Gastroesophageal sphincter (tissue), 4 donors: ENCODE data around the gene MAGEF1. TPM values are rescaled to one million over a fixed set of nuclear protein-coding genes. Genes with fewer than 3 reads are reported as not detected.

ENCODE experiments used
- ATAC-seq: fragments of 150-250 bp; one replicate; pipeline ENCODE4 v1.9.1; 2016; ENCODE audit warnings: mild to moderate bottlenecking, moderate library complexity
- H3K27ac ChIP-seq, 4 donors: fragments of 200-600 bp; sonication (generic) in 3 of 4; 1 replicate in 3 of 4; 2 replicates in 1 of 4; pipeline ENCODE4 v1.5.1; 2016 to 2019
- H3K27me3 ChIP-seq: fragments of 200-600 bp; sonication (generic); one replicate; pipeline ENCODE4 v1.5.1; 2019
- H3K36me3 ChIP-seq, 2 donors: fragments of 200-600 bp; sonication (generic); one replicate each; pipeline ENCODE4 v1.5.1; 2019; ENCODE audit warnings: control low read depth in 1 of 2
- H3K4me1 ChIP-seq, 3 donors: fragments of 200-600 bp; sonication (generic); 1 replicate in 2 of 3; 2 replicates in 1 of 3; pipeline ENCODE4 v1.5.1; 2016 to 2019; ENCODE audit warnings: control low read depth in 2 of 3
- H3K4me3 ChIP-seq, 2 donors: fragments of 200-600 bp; sonication (generic); one replicate each; pipeline ENCODE4 v1.5.1; 2019; ENCODE audit warnings: mild to moderate bottlenecking in 1 of 2, moderate library complexity in 1 of 2
- H3K9me3 ChIP-seq, 3 donors: fragments of 200-600 bp; sonication (generic); one replicate each; pipeline ENCODE4 v1.5.1; 2017 to 2019; ENCODE audit warnings: control low read depth in 2 of 3
- CTCF ChIP-seq, 4 experiments: fragments of 200-600 bp in 2 of 4; fragments of 450-650 bp in 2 of 4; sonication (generic) in 1 of 4; IDR thresholded peaks; one replicate each; pipeline ENCODE4 v1.5.1; 2017 to 2019; ENCODE audit warnings: antibody characterized with exemption in 4 of 4, mild to moderate bottlenecking in 2 of 4, moderate library complexity in 2 of 4
- EP300 ChIP-seq: sonication (generic); formaldehyde crosslinking; IDR thresholded peaks from one replicate; pipeline ENCODE4 v1.6.1; 2017; ENCODE audit warnings: antibody characterized with exemption, mild to moderate bottlenecking
- POLR2A ChIP-seq, 2 donors: fragments of 450-650 bp; IDR thresholded peaks; one replicate each; pipeline ENCODE4 v1.6.1; 2017; ENCODE audit warnings: antibody characterized with exemption in 2 of 2, mild to moderate bottlenecking in 2 of 2, moderate library complexity in 1 of 2
- POLR2AphosphoS5 ChIP-seq: sonication (generic); formaldehyde crosslinking; IDR thresholded peaks from one replicate; pipeline ENCODE4 v1.6.1; 2017; ENCODE audit warnings: antibody characterized with exemption
- WGBS, 2 donors: methylation state at CpG; one replicate each; pipeline ENCODE4 v1.1.5; 2018; ENCODE audit warnings: low coverage in 1 of 2; 5-methylcytosine and 5-hydroxymethylcytosine counted together
- total RNA-seq, 4 donors: library from RNA; depleted of rRNA; stranded (reverse); fragments of >200 nt; gene quantifications; one replicate each; pipeline ENCODE4 v1.1.0, GENCODE V29; 2016

The MAGEF1 gene
- total RNA-seq, 4 donors from 2014 or later, result 36.9 to 47.8 (median 41.9) TPM

- no peak for ATAC-seq
- WGBS, 2 donors, result 85 to 90% methylated on average over 2 to 6 of the region's 6 CpGs
These were observed 48.5 kb downstream of the MAGEF1 start for GRCh38 chr3:184663356-184663755.

GRCh38 chr3:184662187-184662586 lies 49.7 kb downstream of the MAGEF1 start:
- Histone ChIP-seq H3K4me3 (no peak overlapping the region), H3K27me3 (no peaks in the 10 kb centered on the region), H3K36me3 (no peaks in the 10 kb centered on the region), H3K4me1 (no peaks in the 10 kb centered on the region), H3K9me3 (no peaks in the 10 kb centered on the region), H3K27ac (no peak overlapping the region)
- 0 to 11% methylated on average over 1 of the region's 5 CpGs for WGBS, 2 donors
- no peak for ATAC-seq
- TF ChIP-seq CTCF (IDR thresholded peaks at IDR 0.05) (no peak), POLR2AphosphoS5 (no peak), EP300 (no peak)

More at GRCh38 chr3:184663356-184663755, 48.5 kb downstream of the MAGEF1 start:
- Histone ChIP-seq H3K4me1 (no peaks in the 10 kb centered on the region), H3K36me3 (no peaks in the 10 kb centered on the region), H3K27me3 (no peaks in the 10 kb centered on the region), H3K4me3 (no peak overlapping the region), H3K9me3 (no peaks in the 10 kb centered on the region), H3K27ac (no peak overlapping the region)
- TF ChIP-seq POLR2AphosphoS5 (no peak), POLR2A (IDR thresholded peaks at IDR 0.05) (no peak), CTCF (IDR thresholded peaks at IDR 0.05) (no peak), EP300 (no peak)

GRCh38 chr3:184660931-184661330 lies 50.9 kb downstream of the MAGEF1 start:
- no peak for ATAC-seq
- Histone ChIP-seq H3K4me3 (no peak overlapping the region), H3K9me3 (no peaks in the 10 kb centered on the region), H3K27ac (no peak overlapping the region), H3K4me1 (no peaks in the 10 kb centered on the region), H3K36me3 (no peaks in the 10 kb centered on the region), H3K27me3 (no peaks in the 10 kb centered on the region)
- TF ChIP-seq POLR2A (IDR thresholded peaks at IDR 0.05) (no peak), EP300 (no peak), POLR2AphosphoS5 (no peak), CTCF (IDR thresholded peaks at IDR 0.05) (no peak)
- WGBS, 2 donors, result 88 to 96% methylated on average over 3 to 4 of the region's 6 CpGs

Other genes with a start within 250 kb of the MAGEF1 start
- gene EPHB3, start 150.3 kb downstream of the MAGEF1 start, total RNA-seq, result 10 to 100 TPM in 1 of 4 donors, 1 to 10 TPM in 3; 3.1 to 10.6 (median 4.6) TPM
- gene VPS8, start 100.1 kb upstream of the MAGEF1 start, total RNA-seq, result 10 to 100 TPM; 27.1 to 72.5 (median 40.8) TPM